ENCODE data around the gene OTOA. TPM values are rescaled to one million over a fixed set of nuclear protein-coding genes. Genes with fewer than 3 reads are reported as not detected.

Gene OTOA
- total RNA-seq, 2 experiments from 2014 or later: not detected

DNA sequence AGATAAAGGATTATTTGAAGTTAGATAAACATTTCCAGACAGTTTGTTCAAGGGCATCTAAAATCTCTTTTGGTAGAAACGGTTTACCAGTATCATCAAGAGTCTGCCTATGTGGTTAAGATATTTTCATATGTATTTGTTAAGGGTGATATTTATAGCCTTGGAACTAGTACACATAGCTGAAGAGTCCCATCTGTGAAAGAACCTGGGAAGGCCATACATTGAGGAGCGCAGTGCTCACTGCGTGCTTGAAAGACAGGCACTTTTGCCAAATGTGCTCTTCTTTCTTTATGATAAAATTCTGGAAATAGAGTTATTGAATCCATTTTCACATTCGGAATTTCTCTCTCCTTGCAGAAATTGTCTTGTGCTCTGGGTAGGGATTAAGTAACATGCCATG, 19.1 kb upstream of the OTOA start:
- CTCF ChIA-PET (ENCODE audit: unreplicated experiment): interaction anchor here (0.6 to 1.2 kb wide), 2 partner anchors 125 to 547 kb away, joined by 3 read pairs; no protein-coding TSS in a partner anchor
- intact Hi-C loops (cut with micrococcal nuclease; ENCODE audit: unreplicated experiment): loop anchor here (1.0 to 2.0 kb wide), 2 partner anchors 46 to 60 kb away; partner anchors contain the start of gene METTL9
- peak overlapping the region; percentile 58 for H3K4me3 ChIP-seq (ENCODE audit: low read depth, low read length, poor library complexity, severe bottlenecking)
- H3K9me3 ChIP-seq (ENCODE audit: low read length): no peaks in the 10 kb centered on the region
- peaks cover 68% of the 10 kb centered on the region for H3K79me2 ChIP-seq (ENCODE audit: insufficient read depth, low read depth, low read length)
- H3K36me3 ChIP-seq (ENCODE audit: insufficient read depth, low read length): peaks cover 13% of the 10 kb centered on the region; the same call in 1 of the 2 replicates
- peak; percentile 42 for DNase-seq (ENCODE audit: low spot score)
- BruUV-seq (replicated peaks): TSS peak; percentile 73
- H3K4me2 ChIP-seq (ENCODE audit: low read length): peak overlapping the region; percentile 74
- H4K20me1 ChIP-seq (ENCODE audit: insufficient read depth, low read length): no peaks in the 10 kb centered on the region
- H3K27ac ChIP-seq (ENCODE audit: low read depth, low read length, poor library complexity, severe bottlenecking): peak overlapping the region; percentile 95
- POLR2A ChIA-PET: interaction anchor here (0.6 to 2.1 kb wide), 5 partner anchors 8 to 1157 kb away, joined by 3 to 10 read pairs (median 4); no protein-coding TSS in a partner anchor
- peaks cover 84% of the 10 kb centered on the region for H3K4me1 ChIP-seq (ENCODE audit: insufficient read depth, low read length, poor library complexity, severe bottlenecking)
- TF ChIP-seq, protein P1, sequence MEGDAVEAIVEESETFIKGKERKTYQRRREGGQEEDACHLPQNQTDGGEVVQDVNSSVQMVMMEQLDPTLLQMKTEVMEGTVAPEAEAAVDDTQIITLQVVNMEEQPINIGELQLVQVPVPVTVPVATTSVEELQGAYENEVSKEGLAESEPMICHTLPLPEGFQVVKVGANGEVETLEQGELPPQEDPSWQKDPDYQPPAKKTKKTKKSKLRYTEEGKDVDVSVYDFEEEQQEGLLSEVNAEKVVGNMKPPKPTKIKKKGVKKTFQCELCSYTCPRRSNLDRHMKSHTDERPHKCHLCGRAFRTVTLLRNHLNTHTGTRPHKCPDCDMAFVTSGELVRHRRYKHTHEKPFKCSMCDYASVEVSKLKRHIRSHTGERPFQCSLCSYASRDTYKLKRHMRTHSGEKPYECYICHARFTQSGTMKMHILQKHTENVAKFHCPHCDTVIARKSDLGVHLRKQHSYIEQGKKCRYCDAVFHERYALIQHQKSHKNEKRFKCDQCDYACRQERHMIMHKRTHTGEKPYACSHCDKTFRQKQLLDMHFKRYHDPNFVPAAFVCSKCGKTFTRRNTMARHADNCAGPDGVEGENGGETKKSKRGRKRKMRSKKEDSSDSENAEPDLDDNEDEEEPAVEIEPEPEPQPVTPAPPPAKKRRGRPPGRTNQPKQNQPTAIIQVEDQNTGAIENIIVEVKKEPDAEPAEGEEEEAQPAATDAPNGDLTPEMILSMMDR (conservative IDR thresholded peaks at IDR 0.05; ENCODE audit: low read length): no peak
- TF ChIP-seq EZH2phosphoT487 (IDR thresholded peaks at IDR 0.05; ENCODE audit: borderline replicate concordance, low read depth, low read length): no peak
- H3K9me2 ChIP-seq (ENCODE audit: insufficient read depth, low read length): no peaks in the 10 kb centered on the region
- peak overlapping the region; percentile 6; the same call in 1 of the 2 replicates for H2AFZ ChIP-seq (ENCODE audit: low read length)

DNA sequence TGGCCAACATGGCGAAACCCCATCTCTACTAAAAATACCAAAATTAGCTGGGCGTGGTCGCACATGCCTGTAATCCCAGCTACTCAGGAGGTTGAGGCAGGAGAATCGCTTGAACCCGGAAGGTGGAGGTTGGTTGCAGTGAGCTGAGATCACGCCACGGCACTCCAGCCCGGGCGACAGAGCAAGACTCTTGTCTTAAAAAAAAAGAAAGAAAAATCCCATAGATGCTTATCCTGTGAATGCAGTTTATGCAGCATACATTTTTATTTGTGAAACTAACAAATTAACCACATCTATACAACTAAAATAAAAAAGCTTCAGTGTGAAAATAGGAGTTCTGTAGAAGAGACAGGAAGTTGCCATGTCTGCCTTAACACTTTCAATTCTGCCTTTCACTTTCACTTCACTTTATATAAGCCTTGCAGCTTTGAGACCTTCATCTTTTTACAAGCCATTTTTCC, 18.5 kb upstream of the OTOA start:
- Histone ChIP-seq H3K4me1 (ENCODE audit: insufficient read depth, low read length, poor library complexity, severe bottlenecking) (peaks cover 85% of the 10 kb centered on the region), H3K79me2 (ENCODE audit: insufficient read depth, low read depth, low read length) (peaks cover 68% of the 10 kb centered on the region), H3K9me2 (ENCODE audit: insufficient read depth, low read length) (no peaks in the 10 kb centered on the region), H3K4me2 (ENCODE audit: low read length) (peak overlapping the region; percentile 74), H3K36me3 (ENCODE audit: insufficient read depth, low read length) (peaks cover 13% of the 10 kb centered on the region; the same call in 1 of the 2 replicates), H4K20me1 (ENCODE audit: insufficient read depth, low read length) (no peaks in the 10 kb centered on the region), H3K27ac (ENCODE audit: low read depth, low read length, poor library complexity, severe bottlenecking) (peak overlapping the region; percentile 95), H3K4me3 (ENCODE audit: low read depth, low read length, poor library complexity, severe bottlenecking) (peak overlapping the region; percentile 58), H2AFZ (ENCODE audit: low read length) (peak overlapping the region; percentile 0; the same call in 1 of the 2 replicates), H3K9me3 (ENCODE audit: low read length) (no peaks in the 10 kb centered on the region)
- POLR2A ChIA-PET: interaction anchor here (0.6 to 2.1 kb wide), 8 partner anchors 9 to 1157 kb away, joined by 3 to 10 read pairs (median 4); no protein-coding TSS in a partner anchor
- BruUV-seq (replicated peaks): no TSS peak
- intact Hi-C loops (cut with micrococcal nuclease; ENCODE audit: unreplicated experiment): loop anchor here (1.0 to 2.0 kb wide), 2 partner anchors 46 to 61 kb away; partner anchors contain the start of gene METTL9
- DNase-seq (ENCODE audit: low spot score): peak; percentile 86
- CTCF ChIA-PET (ENCODE audit: unreplicated experiment): interaction anchor here (0.6 to 1.7 kb wide), 3 partner anchors 12 to 546 kb away, joined by 3 to 4 read pairs (median 3); no protein-coding TSS in a partner anchor
- TF ChIP-seq EZH2phosphoT487 (IDR thresholded peaks at IDR 0.05; ENCODE audit: borderline replicate concordance, low read depth, low read length): no peak
- TF ChIP-seq, protein P1 (conservative IDR thresholded peaks at IDR 0.05; ENCODE audit: low read length): no peak

DNA sequence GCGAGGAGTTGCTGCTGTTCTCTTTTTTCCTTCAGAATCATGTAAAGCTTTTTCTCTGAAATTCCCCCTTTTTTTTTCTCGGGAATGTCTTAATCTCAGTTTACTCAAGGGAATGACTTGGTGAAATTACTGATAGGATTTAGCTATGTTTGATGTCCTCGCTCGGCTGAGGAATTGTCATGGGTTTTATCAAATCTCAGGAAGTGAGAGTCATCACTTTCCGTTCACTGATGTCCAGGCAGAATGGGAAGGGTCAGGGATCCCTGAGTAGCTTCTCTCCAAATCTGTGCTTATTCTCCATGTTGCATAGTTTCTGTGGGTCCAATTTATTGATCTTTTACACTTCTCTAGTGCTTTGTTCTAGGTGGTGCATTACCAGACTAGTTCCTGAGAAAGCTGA, 17.7 kb upstream of the OTOA start:
- Histone ChIP-seq H3K4me1 (ENCODE audit: insufficient read depth, low read length, poor library complexity, severe bottlenecking) (peaks cover 87% of the 10 kb centered on the region), H3K4me2 (ENCODE audit: low read length) (peak overlapping the region; percentile 74), H2AFZ (ENCODE audit: low read length) (no peak overlapping the region; the same call in 1 of the 2 replicates), H3K9me2 (ENCODE audit: insufficient read depth, low read length) (no peaks in the 10 kb centered on the region), H3K4me3 (ENCODE audit: low read depth, low read length, poor library complexity, severe bottlenecking) (peak overlapping the region; percentile 58), H3K9me3 (ENCODE audit: low read length) (no peaks in the 10 kb centered on the region), H3K79me2 (ENCODE audit: insufficient read depth, low read depth, low read length) (peaks cover 65% of the 10 kb centered on the region), H3K36me3 (ENCODE audit: insufficient read depth, low read length) (peaks cover 13% of the 10 kb centered on the region; the same call in 1 of the 2 replicates), H3K27ac (ENCODE audit: low read depth, low read length, poor library complexity, severe bottlenecking) (peak overlapping the region; percentile 95), H4K20me1 (ENCODE audit: insufficient read depth, low read length) (no peaks in the 10 kb centered on the region)
- TF ChIP-seq, protein P1 (conservative IDR thresholded peaks at IDR 0.05; ENCODE audit: low read length): no peak
- TF ChIP-seq EZH2phosphoT487 (IDR thresholded peaks at IDR 0.05; ENCODE audit: borderline replicate concordance, low read depth, low read length): no peak
- BruUV-seq (replicated peaks): no TSS peak
- ChIA-PET POLR2A (interaction anchor here (0.8 to 2.1 kb wide), 6 partner anchors 41 to 139 kb away, joined by 3 to 10 read pairs (median 4); no protein-coding TSS in a partner anchor), CTCF (ENCODE audit: unreplicated experiment) (interaction anchor here (1.7 kb wide), 1 partner anchor 11 kb away, joined by 4 read pairs; no protein-coding TSS in a partner anchor)
- no peak for DNase-seq (ENCODE audit: low spot score)
- intact Hi-C loops (cut with micrococcal nuclease; ENCODE audit: unreplicated experiment): no loop called here

Data from OCI-LY7 (cell line).